Stimulated activated CD4-positive, alpha-beta T cell treated with anti-CD3 and anti-CD28 coated beads, TNF-alpha, amount 100 ng/mL, for 48 hours (primary cell): ENCODE results near the gene AVP.

Experiments
- DNase-seq, 3 donors: peaks; one replicate each; pipeline ENCODE4 v3.0.0-alpha.2; 2020; ENCODE audit warnings: low read depth in 3 of 3

AVP gene

DNA sequence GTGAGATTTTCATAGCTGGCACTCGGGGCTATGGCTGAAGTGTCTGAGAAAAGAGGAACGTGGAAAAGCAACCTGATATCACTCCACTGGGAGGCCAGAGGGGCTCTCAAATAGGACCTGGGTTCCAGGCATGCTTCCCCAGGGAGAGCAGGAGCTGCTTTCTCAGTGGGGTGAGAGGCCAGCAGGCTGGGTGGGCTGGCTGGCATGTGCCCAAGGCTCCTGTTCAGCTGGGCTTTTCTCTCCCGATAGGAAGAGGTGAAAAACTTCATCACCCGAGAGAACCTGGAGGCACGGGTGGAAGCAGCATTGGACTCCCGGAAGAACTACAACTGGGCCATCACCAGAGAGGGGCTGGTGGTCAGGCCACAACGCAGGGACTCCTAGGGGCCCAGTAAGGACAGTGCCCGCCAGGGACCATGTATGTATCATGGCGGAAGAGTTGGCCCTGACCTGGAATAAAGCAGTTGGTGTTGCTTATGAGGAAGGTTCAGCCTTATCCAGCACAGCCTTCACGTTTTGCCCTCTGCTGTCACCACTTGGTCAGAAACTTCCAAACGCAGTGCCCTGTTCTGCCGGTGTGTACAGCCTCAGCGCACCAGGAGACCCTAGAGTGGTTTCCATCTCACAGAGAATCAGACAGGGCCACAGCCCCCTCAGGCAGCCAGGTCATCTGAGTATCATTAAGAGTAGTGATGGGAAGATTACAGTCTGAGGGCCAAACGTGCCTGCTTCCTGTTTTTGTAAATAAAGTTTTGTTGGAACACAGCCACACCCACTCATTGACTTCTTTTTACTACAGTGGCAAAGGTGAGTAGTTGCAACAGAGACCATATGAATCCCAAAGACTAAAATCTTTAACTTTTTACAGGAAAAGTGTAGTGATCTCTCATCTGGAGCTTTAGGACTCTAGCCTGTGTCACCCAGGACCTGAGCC, 36.8 kb downstream of the AVP start:
- no peak for DNase-seq

DNA sequence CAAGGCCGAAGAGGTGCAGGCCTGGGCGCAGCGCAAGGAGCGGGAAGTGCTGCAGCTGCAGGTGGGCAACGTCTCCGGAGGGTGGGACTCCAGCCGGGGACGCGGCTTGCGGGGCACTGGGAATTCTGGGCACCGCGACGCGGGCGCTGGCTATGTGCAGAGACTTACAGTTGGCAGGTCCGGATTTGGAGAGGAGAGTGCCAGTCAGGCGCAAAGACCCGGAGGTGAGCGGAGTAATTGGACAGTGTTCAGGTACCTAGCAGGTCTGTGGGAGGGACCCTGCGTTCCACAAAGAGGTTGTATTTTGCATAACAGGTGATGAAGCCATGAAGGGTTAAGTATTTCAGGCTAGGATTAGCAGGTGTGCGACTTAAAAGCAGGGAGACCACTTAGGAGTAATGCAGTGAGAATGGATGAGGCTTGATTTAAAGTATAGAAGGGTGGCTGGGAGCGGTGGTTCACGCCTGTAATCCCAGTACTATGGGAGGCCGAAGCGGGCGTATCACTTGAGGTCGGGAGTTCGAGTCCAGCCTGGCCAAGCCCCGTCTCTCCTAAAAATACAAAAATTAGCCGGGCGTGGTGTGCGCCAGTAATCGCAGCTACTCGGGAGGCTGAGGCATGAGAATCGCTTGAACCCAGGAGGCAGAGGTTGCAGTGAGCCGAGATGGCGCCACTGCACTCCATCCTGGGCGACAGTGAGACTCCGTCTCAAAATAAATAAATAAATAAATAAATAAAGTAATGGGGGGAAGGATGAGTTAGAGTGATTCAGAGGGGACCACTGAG, 37.7 kb downstream of the AVP start:
- DNase-seq, result no peak

DNA sequence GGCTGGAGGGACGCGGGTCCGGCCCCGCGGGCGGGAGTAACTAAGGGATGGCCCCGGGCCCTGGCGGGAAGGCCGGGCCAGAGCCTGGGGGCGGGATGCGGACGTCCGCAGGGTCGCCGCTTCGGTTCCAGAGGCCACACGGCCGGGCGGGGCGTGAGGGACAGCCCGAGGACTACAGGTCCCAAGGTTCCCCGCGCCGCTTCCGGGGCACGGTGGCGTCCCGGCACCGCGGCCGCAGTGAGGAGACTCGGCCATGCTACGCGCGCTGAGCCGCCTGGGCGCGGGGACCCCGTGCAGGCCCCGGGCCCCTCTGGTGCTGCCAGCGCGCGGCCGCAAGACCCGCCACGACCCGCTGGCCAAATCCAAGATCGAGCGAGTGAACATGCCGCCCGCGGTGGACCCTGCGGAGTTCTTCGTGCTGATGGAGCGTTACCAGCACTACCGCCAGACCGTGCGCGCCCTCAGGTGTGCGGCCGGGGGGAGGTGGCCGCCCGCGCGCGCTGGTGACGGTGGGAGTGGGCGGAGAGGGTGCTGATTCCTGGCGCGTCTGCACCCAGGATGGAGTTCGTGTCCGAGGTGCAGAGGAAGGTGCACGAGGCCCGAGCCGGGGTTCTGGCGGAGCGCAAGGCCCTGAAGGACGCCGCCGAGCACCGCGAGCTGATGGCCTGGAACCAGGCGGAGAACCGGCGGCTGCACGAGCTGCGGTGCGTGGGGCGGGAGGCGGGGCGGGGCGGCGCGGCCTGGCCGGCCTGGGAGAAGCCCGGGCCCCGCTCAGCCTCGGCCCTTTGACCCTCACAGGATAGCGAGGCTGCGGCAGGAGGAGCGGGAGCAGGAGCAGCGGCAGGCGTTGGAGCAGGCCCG, 38.5 kb downstream of the AVP start, which contains the start of gene MRPS26:
Gene MRPS26, plus strand, starts transcription at position 237 of the 861 bp plus-strand sequence. Its CDS starts 17 bp downstream, at position 254.
- peak; percentile 67 to 81 (median 73) for DNase-seq

DNA sequence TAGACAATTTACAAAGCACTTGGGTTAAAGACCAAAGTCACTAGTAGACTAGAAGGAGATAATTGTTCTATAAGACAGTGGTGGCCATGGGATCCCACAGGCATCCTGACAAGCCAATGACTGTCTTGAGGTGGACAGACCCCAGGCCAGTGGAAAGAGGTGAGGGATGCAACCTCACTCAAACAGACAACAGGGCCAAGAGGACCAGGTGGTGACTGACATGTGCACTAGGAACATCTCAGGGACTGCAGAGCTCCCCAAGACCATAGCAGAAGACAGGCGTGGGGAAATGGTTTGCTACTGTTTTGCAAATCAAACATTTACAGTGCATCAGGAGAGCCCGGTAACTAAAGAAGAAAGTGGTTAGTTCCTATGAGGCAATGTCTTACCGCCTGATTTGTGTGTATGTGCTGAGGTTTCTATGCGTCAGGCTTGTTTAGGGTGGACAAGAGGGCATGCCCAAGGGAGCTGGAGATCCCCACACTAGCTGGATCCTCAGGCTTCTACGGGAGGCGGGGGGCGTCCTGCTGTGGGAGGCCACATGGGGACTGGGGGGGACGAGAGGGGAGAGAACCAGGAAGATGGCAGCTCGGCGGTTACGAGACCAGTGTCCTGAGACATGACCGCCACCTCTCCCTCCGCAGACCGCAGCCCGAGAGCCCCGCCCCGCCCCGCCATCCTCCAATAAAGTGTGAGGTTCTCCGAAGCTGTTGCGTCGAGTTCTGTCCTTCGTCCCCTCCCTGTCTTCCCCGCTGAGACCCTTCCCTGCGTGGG, 39.3 kb downstream of the AVP start:
- peak; percentile 40 to 61 (median 43) for DNase-seq

DNA sequence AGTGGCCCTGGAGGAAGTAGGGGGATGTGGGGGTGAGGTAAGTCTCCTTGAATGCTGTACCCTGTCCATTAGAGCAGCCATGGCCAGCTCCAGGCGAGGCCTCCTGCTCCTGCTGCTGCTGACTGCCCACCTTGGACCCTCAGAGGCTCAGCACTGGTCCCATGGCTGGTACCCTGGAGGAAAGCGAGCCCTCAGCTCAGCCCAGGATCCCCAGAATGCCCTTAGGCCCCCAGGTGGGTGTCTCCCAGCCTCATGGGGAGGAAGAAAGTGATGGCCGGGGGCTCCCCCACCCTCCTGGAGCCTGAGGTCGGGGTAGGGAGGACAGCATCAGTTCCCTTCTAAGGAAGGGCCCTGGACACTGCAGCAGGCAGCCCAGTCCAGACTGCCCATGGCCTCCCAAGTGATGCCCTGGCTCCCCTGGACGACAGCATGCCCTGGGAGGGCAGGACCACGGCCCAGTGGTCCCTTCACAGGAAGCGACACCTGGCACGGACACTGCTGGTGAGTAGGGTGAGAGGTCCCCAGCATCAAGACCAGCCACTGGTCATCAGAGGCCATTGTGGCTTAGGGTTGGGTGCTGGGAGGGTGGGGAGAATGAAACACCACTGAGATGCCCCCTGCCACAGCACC, 40.1 kb downstream of the AVP start:
- DNase-seq, result no peak

DNA sequence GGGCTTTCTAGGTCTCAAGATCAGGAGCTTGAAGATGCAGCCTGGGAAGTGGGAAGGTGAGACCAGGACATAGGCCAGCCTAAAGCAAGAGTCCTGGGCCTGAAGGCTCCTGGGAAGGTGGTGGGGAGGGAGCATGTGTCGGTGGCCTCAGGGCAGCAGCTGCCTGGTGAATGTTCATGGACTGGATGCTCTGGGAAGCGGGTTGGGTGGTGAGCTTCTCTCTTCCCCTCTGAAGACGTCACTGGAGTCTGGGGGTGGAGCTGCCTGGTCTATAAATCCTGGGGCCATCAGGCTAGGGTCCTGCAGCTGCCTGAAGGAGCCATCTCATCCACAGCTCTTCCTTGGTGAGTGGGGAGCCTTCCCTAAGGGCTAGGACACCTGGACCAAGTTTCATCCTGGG, 41.2 kb downstream of the AVP start, which contains the start of gene GNRH2:
Gene GNRH2, plus strand, starts transcription at position 301 of the 400 bp plus-strand sequence. CDS start 793 bp downstream, outside the sequence.
- DNase-seq, result no peak

DNA sequence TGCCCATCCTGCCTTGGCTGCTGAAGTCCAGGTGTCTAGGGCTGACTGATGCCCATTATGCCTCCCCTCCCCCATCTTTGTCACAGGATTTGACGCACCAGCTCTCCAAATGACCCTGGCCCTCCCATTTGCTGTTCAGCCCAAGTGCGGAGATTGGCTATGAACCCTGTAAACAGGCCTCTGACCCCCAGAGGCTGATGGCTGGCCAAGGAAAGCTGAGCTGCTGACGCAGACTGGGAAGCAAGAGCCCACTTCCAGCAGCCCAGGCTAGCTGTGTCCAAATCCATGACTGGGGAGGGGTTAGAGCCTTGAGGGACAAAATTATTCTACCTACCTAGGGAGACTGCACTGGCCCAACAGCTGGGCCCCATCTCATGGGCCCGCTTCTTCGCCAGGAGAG, 41.9 kb downstream of the AVP start:
- no peak for DNase-seq

DNA sequence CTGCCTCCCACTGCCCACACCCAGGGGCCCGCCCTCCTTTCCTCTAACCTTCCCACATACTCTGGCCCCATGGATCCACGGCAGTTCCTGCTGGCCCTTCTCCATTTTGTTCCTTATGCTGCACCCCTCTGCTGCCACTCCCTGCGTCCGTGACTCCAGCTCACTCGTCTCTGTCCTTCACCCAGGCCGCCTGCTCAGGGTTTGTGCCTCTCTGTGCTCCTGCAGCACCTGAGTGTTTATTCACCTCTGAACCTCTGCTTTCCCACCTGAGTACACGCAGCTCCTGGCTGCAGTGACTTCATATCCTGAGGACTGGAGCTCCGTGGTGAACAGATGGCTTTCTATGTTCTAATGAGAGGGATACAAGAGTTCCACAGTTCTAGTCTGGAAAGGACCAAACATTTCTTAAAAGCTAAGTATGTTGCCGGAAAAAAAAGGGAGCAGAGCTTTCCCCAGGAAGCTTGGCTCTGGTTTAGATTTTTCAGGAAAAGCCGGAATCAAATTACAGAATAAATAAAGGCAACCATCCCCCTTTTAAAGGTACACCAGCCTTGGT, 42.6 kb downstream of the AVP start:
- DNase-seq, result no peak

DNA sequence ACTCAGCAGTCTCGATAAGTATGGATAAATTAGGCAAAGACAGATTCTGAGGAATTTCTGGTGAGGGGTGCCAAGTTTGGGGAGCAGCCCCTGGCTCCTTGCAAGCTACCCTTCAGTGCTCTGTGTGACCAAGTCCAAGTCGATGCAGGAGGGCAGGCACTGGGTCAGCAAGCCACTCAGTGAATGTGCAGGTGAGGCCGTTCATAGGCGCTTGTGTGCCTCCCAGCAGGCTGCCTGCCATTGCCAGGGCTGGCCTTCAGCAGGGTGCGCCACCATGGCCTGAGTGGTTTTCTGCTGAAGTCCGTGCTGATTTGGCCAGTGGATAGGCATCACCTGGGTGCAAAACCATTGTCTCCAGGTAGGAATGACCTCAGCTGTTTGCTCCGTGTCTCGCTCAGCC, 44.4 kb downstream of the AVP start:
- no peak for DNase-seq

DNA sequence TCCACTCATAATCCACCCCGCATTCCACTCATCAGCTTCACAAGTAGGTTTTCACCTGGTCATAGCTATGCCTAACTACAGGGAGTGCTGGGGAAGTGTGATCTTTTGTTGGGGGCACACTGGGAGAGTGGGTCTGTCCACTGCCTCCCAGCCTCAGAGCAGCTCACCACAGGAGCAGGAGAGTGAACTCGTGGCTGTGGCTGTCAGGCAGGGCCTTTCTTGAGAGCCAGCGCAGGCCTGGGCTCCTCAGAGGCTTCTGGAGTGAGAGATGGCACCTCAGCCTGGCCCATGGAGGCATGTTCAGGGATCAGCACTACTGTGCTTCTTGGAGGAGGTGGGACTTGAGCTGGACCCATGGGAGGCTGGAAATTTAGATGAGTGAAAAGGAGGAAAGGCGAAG, 45.1 kb downstream of the AVP start:
- no peak for DNase-seq

DNA sequence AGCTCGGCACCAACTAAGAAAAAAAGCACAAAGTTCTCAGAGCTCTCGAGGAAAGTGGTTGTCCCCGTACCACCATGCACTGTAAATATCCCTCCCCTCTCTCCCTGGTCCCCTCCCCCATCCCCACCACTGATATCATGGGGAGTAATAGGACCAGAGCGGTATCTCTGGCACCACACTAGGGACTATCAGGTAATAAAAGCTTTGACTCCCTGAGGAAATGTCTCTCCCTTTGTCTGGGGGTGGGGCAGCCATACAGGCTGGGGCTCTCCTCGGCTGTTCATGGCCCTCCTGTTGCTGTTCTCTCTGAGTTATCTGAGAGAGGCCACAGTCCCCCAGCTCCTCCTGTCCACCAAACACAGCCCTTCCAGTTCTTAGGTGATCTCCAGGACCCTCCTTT, 46.1 kb downstream of the AVP start:
- DNase-seq, result no peak

DNA sequence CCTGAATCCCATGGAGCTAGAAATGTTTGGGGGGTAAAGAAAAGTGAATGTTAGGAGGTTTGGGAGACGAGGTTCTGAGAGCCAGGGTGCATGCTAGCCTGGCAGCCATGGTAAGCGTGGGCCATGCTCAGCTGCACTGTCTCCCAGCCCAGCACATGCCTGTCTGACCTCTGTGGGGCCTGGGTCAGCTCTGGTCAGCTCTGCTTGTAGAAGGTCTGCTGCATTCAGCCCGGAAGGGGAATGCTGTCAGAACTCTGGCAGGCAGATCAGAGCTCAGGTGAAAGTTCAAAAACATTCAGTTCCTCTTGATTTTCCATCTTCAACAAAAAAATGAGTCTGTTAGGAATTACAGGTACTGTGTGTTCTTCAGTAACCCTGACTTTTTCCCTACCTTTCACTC, 46.9 kb downstream of the AVP start:
- no peak for DNase-seq

DNA sequence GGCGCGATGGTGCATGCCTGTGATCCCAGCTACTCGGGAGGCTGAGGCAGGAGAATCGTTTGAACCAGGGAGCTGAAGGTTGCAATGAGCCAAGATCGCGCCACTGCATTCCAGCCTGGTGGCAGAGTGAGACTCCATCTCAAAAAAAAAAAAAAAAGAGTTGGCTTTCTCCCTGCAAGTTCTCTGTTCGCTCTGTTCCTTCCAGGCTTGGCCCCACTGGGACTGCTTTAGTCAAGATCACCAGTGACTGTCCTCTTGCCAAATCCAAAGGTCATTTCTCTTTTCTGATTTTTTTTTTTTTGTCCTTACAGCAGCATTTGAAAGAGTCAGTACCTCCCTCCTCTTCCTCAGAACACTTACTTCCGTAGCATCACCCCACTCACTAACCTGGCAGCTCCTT, 51.9 kb downstream of the AVP start:
- DNase-seq, result no peak
